ENCODE data around the gene RHOD.

The RHOD gene

GRCh38 chr11:67062526-67063373, 6.1 kb downstream of the RHOD start:
- DNase-seq (ENCODE audit: low read depth in 2 of 2) = no peak

GRCh38 chr11:67066333-67066709, 9.7 kb downstream of the RHOD start:
- no peak for DNase-seq (ENCODE audit: low read depth in 2 of 2)

GRCh38 chr11:67071420-67072284, 15.0 kb downstream of the RHOD start:
- DNase-seq (ENCODE audit: low read depth in 2 of 2) = peak; percentile 45 to 71

GRCh38 chr11:67072295-67072694, 15.6 kb downstream of the RHOD start:
- DNase-seq (ENCODE audit: low read depth in 2 of 2) = no peak

- no peak for DNase-seq (ENCODE audit: low read depth in 2 of 2)
Observed at GRCh38 chr11:67073908-67074307, 17.3 kb downstream of the RHOD start.

- DNase-seq (ENCODE audit: low read depth in 2 of 2) = no peak
Observed at GRCh38 chr11:67076202-67076601, 19.6 kb downstream of the RHOD start.

- DNase-seq (ENCODE audit: low read depth in 2 of 2) = no peak
Observed at GRCh38 chr11:67079065-67079705, 22.5 kb downstream of the RHOD start.

GRCh38 chr11:67082071-67082791, 25.6 kb downstream of the RHOD start:
- DNase-seq (ENCODE audit: low read depth in 2 of 2) = no peak

- no peak for DNase-seq (ENCODE audit: low read depth in 2 of 2)
Observed at GRCh38 chr11:67083786-67084366, 27.2 kb downstream of the RHOD start.

GRCh38 chr11:67085617-67086016, 29.0 kb downstream of the RHOD start:
- DNase-seq (ENCODE audit: low read depth in 2 of 2) = no peak

GRCh38 chr11:67090717-67091116, 34.1 kb downstream of the RHOD start:
- DNase-seq (ENCODE audit: low read depth in 2 of 2) = no peak

- no peak for DNase-seq (ENCODE audit: low read depth in 2 of 2)
Observed at GRCh38 chr11:67095214-67095507, 38.5 kb downstream of the RHOD start.

- no peak for DNase-seq (ENCODE audit: low read depth in 2 of 2)
Observed at GRCh38 chr11:67098799-67099429, 42.3 kb downstream of the RHOD start.

- no peak for DNase-seq (ENCODE audit: low read depth in 2 of 2)
Observed at GRCh38 chr11:67099831-67100324, 43.2 kb downstream of the RHOD start.

- DNase-seq (ENCODE audit: low read depth in 2 of 2) = no peak
Observed at GRCh38 chr11:67102664-67103063, 46.0 kb downstream of the RHOD start.

GRCh38 chr11:67105964-67106363, 49.3 kb downstream of the RHOD start:
- DNase-seq (ENCODE audit: low read depth in 2 of 2) = no peak

GRCh38 chr11:67111261-67111660, 54.6 kb downstream of the RHOD start:
- DNase-seq (ENCODE audit: low read depth in 2 of 2) = no peak

GRCh38 chr11:67113231-67113721, 56.6 kb downstream of the RHOD start:
- no peak for DNase-seq (ENCODE audit: low read depth in 2 of 2)

GRCh38 chr11:67114275-67114896, 57.7 kb downstream of the RHOD start:
- no peak for DNase-seq (ENCODE audit: low read depth in 2 of 2)

- no peak for DNase-seq (ENCODE audit: low read depth in 2 of 2)
Observed at GRCh38 chr11:67116758-67117105, 60.1 kb downstream of the RHOD start.
